ENCODE data around the gene HORMAD2. TPM values are rescaled to one million over a fixed set of nuclear protein-coding genes. Genes with fewer than 3 reads are reported as not detected.

Gene HORMAD2
- total and polyA plus RNA-seq, 9 of the 15 experiments (the other 6 are each of a cell fraction or from before 2014, with no cell fraction given): not detected

GRCh38 chr22:30193031-30193775, 112.9 kb downstream of the HORMAD2 start (continued):
- TF ChIP-seq CHD7 (IDR thresholded peaks at IDR 0.05; ENCODE audit: low read depth, low read length) (no peak), TAL1 (IDR thresholded peaks at IDR 0.05) (no peak), SP2 (IDR thresholded peaks at IDR 0.05; ENCODE audit: extremely low read depth, low read depth, low read length, poor library complexity, severe bottlenecking) (no peak), ZNF232 (CRISPR knock-in tag; IDR thresholded peaks at IDR 0.05) (no peak), ZNF175 (CRISPR knock-in tag; IDR thresholded peaks at IDR 0.05; ENCODE audit: low read depth) (no peak)
